ENCODE measurements around the gene NEB. TPM values are rescaled to one million over a fixed set of nuclear protein-coding genes. Genes with fewer than 3 reads are reported as not detected.

NEB gene
- total RNA-seq, 4 donors from 2014 or later, result 0.98 to 4.4 (median 2.4) TPM

DNA sequence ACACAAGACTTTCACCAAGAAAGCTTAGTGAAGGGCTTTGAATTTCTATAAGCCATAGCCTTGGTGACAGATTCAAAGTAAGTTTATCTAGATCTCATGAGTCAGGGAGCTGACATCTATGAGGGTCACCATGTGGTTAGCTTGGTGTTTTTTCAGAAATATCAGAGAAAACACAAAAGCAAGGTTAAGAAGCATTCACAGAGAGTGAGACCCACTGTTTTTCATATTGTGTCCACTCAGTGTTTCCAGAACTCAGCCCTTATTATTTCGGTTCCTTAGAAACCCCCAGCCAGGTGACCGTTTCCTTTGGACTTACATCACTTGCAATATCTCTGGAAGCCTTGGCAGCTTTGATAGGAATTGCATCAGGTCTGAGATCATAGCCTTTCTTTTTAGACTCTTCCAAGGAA lies 76.6 kb downstream of the NEB start:
- TF ChIP-seq, protein P1, sequence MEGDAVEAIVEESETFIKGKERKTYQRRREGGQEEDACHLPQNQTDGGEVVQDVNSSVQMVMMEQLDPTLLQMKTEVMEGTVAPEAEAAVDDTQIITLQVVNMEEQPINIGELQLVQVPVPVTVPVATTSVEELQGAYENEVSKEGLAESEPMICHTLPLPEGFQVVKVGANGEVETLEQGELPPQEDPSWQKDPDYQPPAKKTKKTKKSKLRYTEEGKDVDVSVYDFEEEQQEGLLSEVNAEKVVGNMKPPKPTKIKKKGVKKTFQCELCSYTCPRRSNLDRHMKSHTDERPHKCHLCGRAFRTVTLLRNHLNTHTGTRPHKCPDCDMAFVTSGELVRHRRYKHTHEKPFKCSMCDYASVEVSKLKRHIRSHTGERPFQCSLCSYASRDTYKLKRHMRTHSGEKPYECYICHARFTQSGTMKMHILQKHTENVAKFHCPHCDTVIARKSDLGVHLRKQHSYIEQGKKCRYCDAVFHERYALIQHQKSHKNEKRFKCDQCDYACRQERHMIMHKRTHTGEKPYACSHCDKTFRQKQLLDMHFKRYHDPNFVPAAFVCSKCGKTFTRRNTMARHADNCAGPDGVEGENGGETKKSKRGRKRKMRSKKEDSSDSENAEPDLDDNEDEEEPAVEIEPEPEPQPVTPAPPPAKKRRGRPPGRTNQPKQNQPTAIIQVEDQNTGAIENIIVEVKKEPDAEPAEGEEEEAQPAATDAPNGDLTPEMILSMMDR (IDR thresholded peaks at IDR 0.05; ENCODE audit: low read depth), result no peak

GRCh38 chr2:151655663-151656398 lies 78.4 kb downstream of the NEB start:
- TF ChIP-seq, protein P1 (IDR thresholded peaks at IDR 0.05; ENCODE audit: low read depth), result no peak

GRCh38 chr2:151654891-151655290 lies 79.4 kb downstream of the NEB start:
- TF ChIP-seq, protein P1 (IDR thresholded peaks at IDR 0.05; ENCODE audit: low read depth), result no peak

DNA sequence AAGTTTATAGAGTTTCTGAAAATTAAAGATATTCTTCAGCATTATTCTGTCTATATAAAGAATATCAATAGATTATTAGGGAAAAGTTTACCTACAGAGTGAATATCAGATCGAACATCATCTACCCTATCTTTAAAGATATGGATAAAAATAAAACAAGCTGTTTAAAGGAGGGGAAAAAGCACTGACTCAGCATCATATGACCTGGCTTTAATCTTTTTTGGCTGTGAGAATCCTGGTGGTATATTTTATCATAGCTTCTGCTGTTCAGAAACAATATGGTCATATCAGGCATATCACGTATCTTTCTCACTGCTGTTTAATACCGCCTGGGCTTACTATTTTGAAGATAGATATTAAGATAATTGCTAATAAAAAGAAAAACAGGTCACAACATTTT lies 80.2 kb downstream of the NEB start:
- TF ChIP-seq, protein P1 (IDR thresholded peaks at IDR 0.05; ENCODE audit: low read depth), result no peak

- TF ChIP-seq, protein P1 (IDR thresholded peaks at IDR 0.05; ENCODE audit: low read depth), result no peak
Measured at GRCh38 chr2:151651274-151651673, 83.0 kb downstream of the NEB start.

- TF ChIP-seq, protein P1 (IDR thresholded peaks at IDR 0.05; ENCODE audit: low read depth), result no peak
Measured at GRCh38 chr2:151650456-151650855, 83.8 kb downstream of the NEB start.

DNA sequence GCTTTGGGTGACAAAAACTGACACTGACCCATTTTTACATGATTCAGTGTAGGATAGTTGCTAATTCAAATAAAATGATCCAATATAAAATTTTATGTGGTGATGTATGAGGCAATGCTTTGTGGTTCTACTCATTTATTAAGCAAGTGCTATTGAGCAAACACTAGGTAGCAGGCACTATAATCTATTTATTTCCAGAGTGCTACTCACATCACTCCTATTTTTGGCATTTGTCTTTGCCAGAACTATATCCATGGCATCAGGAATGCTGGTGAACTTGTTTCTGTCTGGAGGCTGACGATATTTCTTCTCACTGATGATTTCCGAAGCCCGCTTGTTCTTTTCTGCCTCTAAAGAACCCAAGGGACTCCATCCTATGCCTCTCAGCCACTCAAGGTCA lies 84.3 kb downstream of the NEB start:
- TF ChIP-seq, protein P1 (IDR thresholded peaks at IDR 0.05; ENCODE audit: low read depth), result no peak
